Upper lobe of left lung (tissue), 4 donors: ENCODE measurements around the gene CYSTM1.

Source experiments
- POLR2A ChIP-seq, 4 donors: fragments of 450-650 bp; IDR thresholded peaks; one replicate each; pipeline ENCODE4 v1.5.1; 2016 to 2017; ENCODE audit warnings: antibody characterized with exemption in 4 of 4, mild to moderate bottlenecking in 2 of 4
- TF ChIP-seq, protein P1 (sequence below), 6 experiments: fragments of 450-650 bp in 4 of 6; fragments of 200-600 bp in 2 of 6; sonication (generic) in 2 of 6; IDR thresholded peaks; one replicate each; pipeline ENCODE4 v1.5.1; 2016 to 2019; ENCODE audit warnings: antibody characterized with exemption in 6 of 6

DNA sequence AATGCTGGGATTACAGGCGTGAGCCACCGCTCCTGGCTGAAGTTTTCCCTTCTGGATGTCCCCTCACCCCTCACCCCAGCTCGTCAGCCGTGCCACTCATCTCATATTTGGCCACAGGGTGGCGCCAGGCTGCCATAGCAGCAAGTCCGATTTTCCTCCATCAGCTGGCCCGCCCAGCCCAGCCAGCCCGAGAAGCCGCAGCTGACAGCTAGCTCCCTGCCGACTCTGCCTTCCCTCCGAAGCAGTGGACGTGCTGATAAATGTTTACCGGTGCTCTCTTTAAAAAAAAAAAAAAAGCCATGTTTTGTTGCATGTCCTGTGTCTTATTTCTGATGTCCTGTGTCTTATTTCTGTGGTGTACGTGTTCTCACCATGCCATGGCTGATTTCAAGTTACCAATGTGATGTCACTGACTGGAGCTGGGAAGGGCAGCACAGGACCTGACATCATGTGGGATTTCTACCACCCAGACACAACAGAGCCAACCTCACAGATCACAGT lies 69.6 kb downstream of the CYSTM1 start:
- no peak for TF ChIP-seq POLR2A (IDR thresholded peaks at IDR 0.05)
- TF ChIP-seq, protein P1, sequence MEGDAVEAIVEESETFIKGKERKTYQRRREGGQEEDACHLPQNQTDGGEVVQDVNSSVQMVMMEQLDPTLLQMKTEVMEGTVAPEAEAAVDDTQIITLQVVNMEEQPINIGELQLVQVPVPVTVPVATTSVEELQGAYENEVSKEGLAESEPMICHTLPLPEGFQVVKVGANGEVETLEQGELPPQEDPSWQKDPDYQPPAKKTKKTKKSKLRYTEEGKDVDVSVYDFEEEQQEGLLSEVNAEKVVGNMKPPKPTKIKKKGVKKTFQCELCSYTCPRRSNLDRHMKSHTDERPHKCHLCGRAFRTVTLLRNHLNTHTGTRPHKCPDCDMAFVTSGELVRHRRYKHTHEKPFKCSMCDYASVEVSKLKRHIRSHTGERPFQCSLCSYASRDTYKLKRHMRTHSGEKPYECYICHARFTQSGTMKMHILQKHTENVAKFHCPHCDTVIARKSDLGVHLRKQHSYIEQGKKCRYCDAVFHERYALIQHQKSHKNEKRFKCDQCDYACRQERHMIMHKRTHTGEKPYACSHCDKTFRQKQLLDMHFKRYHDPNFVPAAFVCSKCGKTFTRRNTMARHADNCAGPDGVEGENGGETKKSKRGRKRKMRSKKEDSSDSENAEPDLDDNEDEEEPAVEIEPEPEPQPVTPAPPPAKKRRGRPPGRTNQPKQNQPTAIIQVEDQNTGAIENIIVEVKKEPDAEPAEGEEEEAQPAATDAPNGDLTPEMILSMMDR (IDR thresholded peaks at IDR 0.05), result peak; percentile 84 to 96 (median 92)
